ENCODE results near the gene MED12.

- TF ChIP-seq POLR2A (IDR thresholded peaks at IDR 0.05) (no peak), CTCF (IDR thresholded peaks at IDR 0.05) (no peak), POLR2AphosphoS5 (IDR thresholded peaks at IDR 0.05) (no peak)
Observed at GRCh38 chrX:71103110-71103983, 15.0 kb upstream of the MED12 start.
